Smooth muscle cell (in vitro differentiated cells): ENCODE measurements around the gene CHAC2. TPM values are rescaled to one million over a fixed set of nuclear protein-coding genes. Genes with fewer than 3 reads are reported as not detected.
"Not testable (repeated sequence)": the region's sequence is repeated elsewhere in the genome, so short reads cannot be mapped to it uniquely, and the experiment has no call there.

Experiments
- DNase-seq: peaks from one replicate; lab custom pipeline; 2025; ENCODE audit not compliant: unreplicated experiment; lab: John Stamatoyannopoulos, UW
- H2AFZ ChIP-seq: fragments of 200-600 bp; sonication (generic); 2 replicates; pipeline ENCODE4 v1.6.0; 2016; ENCODE audit warnings: antibody characterized with exemption, low read depth, mild to moderate bottlenecking
- H3F3A ChIP-seq: fragments of 200-600 bp; sonication (generic); 2 replicates; pipeline ENCODE4 v1.6.0; 2017; ENCODE audit warnings: antibody characterized with exemption, low read depth
- H3K27ac ChIP-seq: fragments of 200-600 bp; sonication (generic); 2 replicates; pipeline ENCODE4 v1.5.1; 2016; ENCODE audit warnings: low read depth, mild to moderate bottlenecking
- H3K27me3 ChIP-seq: fragments of 200-600 bp; sonication (generic); 2 replicates; pipeline ENCODE4 v1.6.1; 2016; ENCODE audit warnings: low read depth, mild to moderate bottlenecking
- H3K36me3 ChIP-seq: fragments of 200-600 bp; sonication (generic); 2 replicates; pipeline ENCODE4 v1.5.1; 2016; ENCODE audit warnings: low read depth
- H3K4me1 ChIP-seq: fragments of 200-600 bp; sonication (generic); 2 replicates; pipeline ENCODE4 v1.5.1; 2016; ENCODE audit warnings: low read depth
- H3K4me2 ChIP-seq: fragments of 200-600 bp; sonication (generic); 2 replicates; pipeline ENCODE4 v1.6.0; 2016; ENCODE audit warnings: mild to moderate bottlenecking
- H3K4me3 ChIP-seq: fragments of 200-600 bp; sonication (generic); 2 replicates; pipeline ENCODE4 v1.5.1; 2016; ENCODE audit warnings: mild to moderate bottlenecking
- H3K79me2 ChIP-seq: fragments of 200-600 bp; sonication (generic); 2 replicates; pipeline ENCODE4 v1.6.0; 2016; ENCODE audit warnings: low read depth, mild to moderate bottlenecking
- H3K9ac ChIP-seq: fragments of 200-600 bp; sonication (generic); 2 replicates; pipeline ENCODE4 v1.6.0; 2016; ENCODE audit warnings: low read depth
- H3K9me3 ChIP-seq: fragments of 200-600 bp; sonication (generic); replicated peaks from 2 replicates; pipeline ENCODE4 v1.5.1; 2016; ENCODE audit warnings: low read depth
- H4K20me1 ChIP-seq: fragments of 200-600 bp; sonication (generic); 2 replicates; pipeline ENCODE4 v1.6.0; 2016; ENCODE audit warnings: low read depth
- WGBS: methylation state at CpG from one replicate; pipeline ENCODE4 v1.1.7; 2016; ENCODE audit warnings: low lambda C conversion rate; 5-methylcytosine and 5-hydroxymethylcytosine counted together
- polyA plus RNA-seq: library from polyadenylated mRNA; unstranded; fragments of >200 nt; fragmentation: Nextera tagmentation; extraction: Ambion mirVana; gene quantifications from 2 replicates; pipeline ENCODE4 v1.2.1, GENCODE V29; 2016
- total RNA-seq: library from RNA; depleted of rRNA; stranded (reverse); fragments of >200 nt; gene quantifications from 2 replicates; pipeline ENCODE4 v1.2.3, GENCODE V29; 2014
- TF ChIP-seq, protein P1 (sequence below): fragments of 200-600 bp; sonication (generic); IDR thresholded peaks from 2 replicates; pipeline ENCODE4 v1.5.1; 2017; ENCODE audit warnings: borderline replicate concordance, mild to moderate bottlenecking, antibody characterized with exemption; ENCODE audit not compliant: insufficient read depth, poor library complexity, severe bottlenecking

CHAC2 gene
- total and polyA plus RNA-seq, 2 experiments from 2014 or later: 0.54 to 0.97 TPM

DNA sequence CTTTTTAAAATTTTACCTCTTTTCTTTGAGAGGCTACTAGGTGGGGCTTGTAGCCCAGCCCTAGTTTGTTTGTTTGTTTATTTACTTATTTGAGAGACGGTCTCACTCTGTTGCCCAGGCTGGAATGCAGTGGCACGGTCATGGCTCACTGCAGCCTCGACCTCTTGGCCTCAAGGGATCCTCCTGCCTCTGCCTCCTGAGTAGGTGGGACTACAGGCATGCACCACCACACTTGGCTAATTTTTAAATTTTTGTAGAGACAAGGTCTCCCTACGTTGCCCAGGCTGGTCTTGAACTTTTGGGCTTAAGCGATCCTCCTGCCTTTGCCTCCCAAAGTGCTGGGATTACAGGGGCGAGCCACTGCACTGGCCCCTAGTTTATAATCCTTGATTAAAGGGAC lies 54.2 kb downstream of the CHAC2 start:
- Histone ChIP-seq H3K79me2 (no peaks in the 10 kb centered on the region), H3K27me3 (no peaks in the 10 kb centered on the region), H3K4me1 (no peaks in the 10 kb centered on the region), H3K9ac (no peak overlapping the region), H3K27ac (no peak overlapping the region), H3K4me2 (no peak overlapping the region), H2AFZ (no peak overlapping the region), H3F3A (no peaks in the 10 kb centered on the region), H3K36me3 (peaks cover 22% of the 10 kb centered on the region), H3K4me3 (no peak overlapping the region), H4K20me1 (no peaks in the 10 kb centered on the region), H3K9me3 (no peaks in the 10 kb centered on the region)
- WGBS: 98% methylated on average over 6 of the region's 6 CpGs
- no peak for DNase-seq
- TF ChIP-seq, protein P1, sequence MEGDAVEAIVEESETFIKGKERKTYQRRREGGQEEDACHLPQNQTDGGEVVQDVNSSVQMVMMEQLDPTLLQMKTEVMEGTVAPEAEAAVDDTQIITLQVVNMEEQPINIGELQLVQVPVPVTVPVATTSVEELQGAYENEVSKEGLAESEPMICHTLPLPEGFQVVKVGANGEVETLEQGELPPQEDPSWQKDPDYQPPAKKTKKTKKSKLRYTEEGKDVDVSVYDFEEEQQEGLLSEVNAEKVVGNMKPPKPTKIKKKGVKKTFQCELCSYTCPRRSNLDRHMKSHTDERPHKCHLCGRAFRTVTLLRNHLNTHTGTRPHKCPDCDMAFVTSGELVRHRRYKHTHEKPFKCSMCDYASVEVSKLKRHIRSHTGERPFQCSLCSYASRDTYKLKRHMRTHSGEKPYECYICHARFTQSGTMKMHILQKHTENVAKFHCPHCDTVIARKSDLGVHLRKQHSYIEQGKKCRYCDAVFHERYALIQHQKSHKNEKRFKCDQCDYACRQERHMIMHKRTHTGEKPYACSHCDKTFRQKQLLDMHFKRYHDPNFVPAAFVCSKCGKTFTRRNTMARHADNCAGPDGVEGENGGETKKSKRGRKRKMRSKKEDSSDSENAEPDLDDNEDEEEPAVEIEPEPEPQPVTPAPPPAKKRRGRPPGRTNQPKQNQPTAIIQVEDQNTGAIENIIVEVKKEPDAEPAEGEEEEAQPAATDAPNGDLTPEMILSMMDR: no peak

DNA sequence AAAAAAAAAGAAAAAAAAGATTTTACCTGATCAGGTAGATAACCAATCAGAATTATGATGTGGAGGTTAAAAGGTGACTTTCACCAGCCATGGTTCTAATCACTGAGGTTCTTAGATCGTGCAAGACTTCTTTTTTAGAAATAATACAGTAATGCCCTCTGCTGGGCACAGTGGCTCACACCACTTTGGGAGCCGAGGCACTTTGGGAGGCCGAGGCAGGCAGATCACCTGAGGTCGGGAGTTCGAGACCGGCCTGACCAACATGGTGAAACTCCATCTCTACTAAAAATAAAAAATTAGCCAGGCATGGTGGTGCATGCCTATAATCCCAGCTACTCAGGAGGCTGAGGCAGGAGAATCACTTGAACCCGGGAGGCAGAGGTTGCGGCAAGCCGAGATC lies 56.0 kb downstream of the CHAC2 start:
- not testable (repeated sequence) for H3K4me3 ChIP-seq, H3K9me3 ChIP-seq, H3K79me2 ChIP-seq, H4K20me1 ChIP-seq, H3F3A ChIP-seq, DNase-seq, H3K9ac ChIP-seq, H3K27ac ChIP-seq, H3K36me3 ChIP-seq, H2AFZ ChIP-seq, H3K4me2 ChIP-seq, H3K4me1 ChIP-seq, H3K27me3 ChIP-seq
- 91% methylated on average over 9 of the region's 9 CpGs for WGBS

Other genes starting within 250 kb of the CHAC2 start
- 24.9 and 31.6 TPM in 2 replicates for gene ASB3, start 19.1 kb downstream of the CHAC2 start, total RNA-seq
- 16.0 and 19.0 TPM in 2 replicates for gene ASB3, start 19.1 kb downstream of the CHAC2 start, polyA plus RNA-seq
- 94.0 and 107 TPM in 2 replicates for gene ERLEC1, start 19.2 kb downstream of the CHAC2 start, total RNA-seq
- gene ERLEC1, start 19.2 kb downstream of the CHAC2 start, polyA plus RNA-seq: 88.2 and 106 TPM in 2 replicates
- 1.5 and 2.7 TPM in 2 replicates for gene GPR75, start 92.2 kb downstream of the CHAC2 start, total RNA-seq
- 0.22 and 0.32 TPM in 2 replicates for gene GPR75, start 92.2 kb downstream of the CHAC2 start, polyA plus RNA-seq
- 65.2 and 81.6 TPM in 2 replicates for gene PSME4, start 203.2 kb downstream of the CHAC2 start, total RNA-seq
- 11.3 and 15.7 TPM in 2 replicates for gene PSME4, start 203.2 kb downstream of the CHAC2 start, polyA plus RNA-seq